ENCODE measurements around the gene RALGAPA2. TPM values are rescaled to one million over a fixed set of nuclear protein-coding genes. Genes with fewer than 3 reads are reported as not detected.

Gene RALGAPA2
- total RNA-seq, 1 experiment from 2014 or later, result 10.8 TPM

GRCh38 chr20:20702330-20703245 lies 9.9 kb downstream of the RALGAPA2 start:
- Histone ChIP-seq H3K27ac (ENCODE audit: low read depth, low read length) (no peak overlapping the region), H3K9me3 (ENCODE audit: control insufficient read depth in 1 of 2, insufficient read depth in 1 of 2, low read depth in 1 of 2, low read length in 2 of 2) (no peaks in the 10 kb centered on the region), H3K36me3 (ENCODE audit: control insufficient read depth in 1 of 2, insufficient read depth in 2 of 2, low read length in 2 of 2) (no peaks in the 10 kb centered on the region), H3K4me1 (ENCODE audit: control insufficient read depth in 1 of 2, insufficient read depth in 2 of 2, low read length in 2 of 2) (no peaks in the 10 kb centered on the region), H3K9me2 (ENCODE audit: insufficient read depth) (no peaks in the 10 kb centered on the region), H4K20me1 (ENCODE audit: insufficient read depth) (no peaks in the 10 kb centered on the region), H3K27me3 (ENCODE audit: insufficient read depth, low read length) (no peaks in the 10 kb centered on the region), H3K4me3 (replicated peaks in 1 of 2; ENCODE audit: low read depth in 1 of 2, low read length in 2 of 2) (no peak overlapping the region), H3K79me2 (ENCODE audit: insufficient read depth, low read length) (no peaks in the 10 kb centered on the region), H3K4me2 (ENCODE audit: low read length) (no peak overlapping the region), H2AFZ (ENCODE audit: low read depth, low read length, poor library complexity, severe bottlenecking) (no peak overlapping the region), H3K9ac (ENCODE audit: low read length) (no peak overlapping the region)
- DNase-seq (ENCODE audit: low read depth, low spot score), result no peak
- POLR2A ChIA-PET, result no interaction called here
- intact Hi-C loops (cut with micrococcal nuclease), result no loop called here
- no TSS peak for BruUV-seq (replicated peaks)
- CTCF ChIA-PET, result interaction anchor here (0.8 kb wide), 1 partner anchor 689 kb away, joined by 3 read pairs; no protein-coding TSS in a partner anchor
- RAD21 ChIA-PET (ENCODE audit: low non-redundant PET in 1 of 2, low total read pairs in 2 of 2, uncharacterized antibody in 2 of 2, unreplicated experiment in 2 of 2), result no interaction called here
- no peak for TF ChIP-seq ZNF274 (IDR thresholded peaks at IDR 0.05; ENCODE audit: low read depth, low read length)
- TF ChIP-seq ZBTB33 (IDR thresholded peaks at IDR 0.05; ENCODE audit: extremely low read depth, insufficient replicate concordance, low read length), result no peak
- no peak for TF ChIP-seq MAX (IDR thresholded peaks at IDR 0.05)
- no peak for TF ChIP-seq SIN3A (IDR thresholded peaks at IDR 0.05; ENCODE audit: low read depth)
- TF ChIP-seq SRF (IDR thresholded peaks at IDR 0.05; ENCODE audit: low read depth), result no peak
- TF ChIP-seq EZH2 (IDR thresholded peaks at IDR 0.05), result no peak
- TF ChIP-seq POLR2AphosphoS5 (IDR thresholded peaks at IDR 0.05; ENCODE audit: low read depth, low read length), result no peak
- no peak for TF ChIP-seq CEBPB (IDR thresholded peaks at IDR 0.05; ENCODE audit: low read depth)
- no peak for TF ChIP-seq ZFX (IDR thresholded peaks at IDR 0.05)
- no peak for TF ChIP-seq RAD21 (IDR thresholded peaks at IDR 0.05; ENCODE audit: low read depth)
- TF ChIP-seq JUND (IDR thresholded peaks at IDR 0.05), result no peak
- no peak for TF ChIP-seq CBX3 (IDR thresholded peaks at IDR 0.05; ENCODE audit: low read depth)
- no peak for TF ChIP-seq FOSL1 (IDR thresholded peaks at IDR 0.05; ENCODE audit: low read depth)
- TF ChIP-seq EGR1 (IDR thresholded peaks at IDR 0.05; ENCODE audit: low read depth), result no peak
- no peak for TF ChIP-seq EZH2phosphoT487 (IDR thresholded peaks at IDR 0.05; ENCODE audit: borderline replicate concordance)
- no peak for TF ChIP-seq ELF1 (IDR thresholded peaks at IDR 0.05; ENCODE audit: borderline replicate concordance, low read depth)
- no peak for TF ChIP-seq SP1 (IDR thresholded peaks at IDR 0.05; ENCODE audit: low read depth)
- no peak for TF ChIP-seq TCF7L2 (IDR thresholded peaks at IDR 0.05; ENCODE audit: borderline replicate concordance, extremely low read depth, insufficient read depth, insufficient read length)
- TF ChIP-seq REST (IDR thresholded peaks at IDR 0.05; ENCODE audit: low read depth), result no peak
- no peak for ATAC-seq

Measured in HCT116 (cell line).